Prostate gland (tissue), 2 donors: ENCODE results near the gene RXRA.

Source experiments
- POLR2A ChIP-seq: fragments of 450-650 bp; IDR thresholded peaks from one replicate; pipeline ENCODE4 v1.6.1; 2016; ENCODE audit warnings: antibody characterized with exemption, mild to moderate bottlenecking
- TF ChIP-seq, protein P1 (sequence below), 4 experiments: fragments of 200-600 bp in 2 of 4; fragments of 450-650 bp in 2 of 4; sonication (generic) in 2 of 4; IDR thresholded peaks; 1 replicate in 3 of 4; 2 replicates in 1 of 4; pipeline ENCODE4 v1.5.1; 2016 to 2019; ENCODE audit warnings: antibody characterized with exemption in 4 of 4, mild to moderate bottlenecking in 2 of 4, moderate library complexity in 2 of 4

DNA sequence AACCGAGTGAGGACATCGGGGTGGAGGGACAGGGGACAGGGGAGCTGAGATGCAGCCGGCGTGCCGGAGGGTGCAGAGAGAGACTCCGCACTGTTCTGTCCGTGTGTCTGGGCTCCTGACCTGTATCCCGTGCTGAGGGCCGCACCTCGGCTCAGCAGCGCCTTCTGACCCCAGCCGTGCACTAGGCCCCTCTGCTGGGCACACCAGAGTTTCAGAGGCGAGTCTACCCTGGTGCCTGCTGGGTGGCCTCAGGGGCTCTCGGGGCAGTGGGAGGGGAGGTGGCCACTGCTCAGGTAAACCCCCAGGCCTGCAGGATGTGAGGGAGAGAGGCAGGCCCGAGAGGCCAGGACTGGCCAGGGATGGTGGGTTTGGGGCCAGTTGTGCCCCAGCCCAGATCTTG, 100.2 kb downstream of the RXRA start:
- TF ChIP-seq, protein P1, sequence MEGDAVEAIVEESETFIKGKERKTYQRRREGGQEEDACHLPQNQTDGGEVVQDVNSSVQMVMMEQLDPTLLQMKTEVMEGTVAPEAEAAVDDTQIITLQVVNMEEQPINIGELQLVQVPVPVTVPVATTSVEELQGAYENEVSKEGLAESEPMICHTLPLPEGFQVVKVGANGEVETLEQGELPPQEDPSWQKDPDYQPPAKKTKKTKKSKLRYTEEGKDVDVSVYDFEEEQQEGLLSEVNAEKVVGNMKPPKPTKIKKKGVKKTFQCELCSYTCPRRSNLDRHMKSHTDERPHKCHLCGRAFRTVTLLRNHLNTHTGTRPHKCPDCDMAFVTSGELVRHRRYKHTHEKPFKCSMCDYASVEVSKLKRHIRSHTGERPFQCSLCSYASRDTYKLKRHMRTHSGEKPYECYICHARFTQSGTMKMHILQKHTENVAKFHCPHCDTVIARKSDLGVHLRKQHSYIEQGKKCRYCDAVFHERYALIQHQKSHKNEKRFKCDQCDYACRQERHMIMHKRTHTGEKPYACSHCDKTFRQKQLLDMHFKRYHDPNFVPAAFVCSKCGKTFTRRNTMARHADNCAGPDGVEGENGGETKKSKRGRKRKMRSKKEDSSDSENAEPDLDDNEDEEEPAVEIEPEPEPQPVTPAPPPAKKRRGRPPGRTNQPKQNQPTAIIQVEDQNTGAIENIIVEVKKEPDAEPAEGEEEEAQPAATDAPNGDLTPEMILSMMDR (IDR thresholded peaks at IDR 0.05), result no peak
- no peak for TF ChIP-seq POLR2A
